Skeletal muscle satellite cell (primary cell): ENCODE results near the gene MAGI1.

Experiments used
- H3K27me3 ChIP-seq: 2 replicates; pipeline ENCODE4 v1.7.0; 2013; ENCODE audit warnings: low read length; ENCODE audit not compliant: control insufficient read depth, insufficient read depth
- H3K36me3 ChIP-seq: 2 replicates; pipeline ENCODE4 v1.7.0; 2013; ENCODE audit warnings: mild to moderate bottlenecking, control low read depth, low read length; ENCODE audit not compliant: insufficient read depth
- H3K4me1 ChIP-seq: 2 replicates; pipeline ENCODE4 v1.7.0; 2013; ENCODE audit warnings: low read length; ENCODE audit not compliant: control insufficient read depth, insufficient read depth
- H3K4me2 ChIP-seq: 2 replicates; pipeline ENCODE4 v1.7.0; 2013; ENCODE audit warnings: mild to moderate bottlenecking, low read length
- H3K4me3 ChIP-seq: 2 replicates; pipeline ENCODE4 v1.7.0; 2013; ENCODE audit warnings: low read length
- H3K9ac ChIP-seq: 2 replicates; pipeline ENCODE4 v1.7.0; 2013; ENCODE audit warnings: mild to moderate bottlenecking, low read depth, low read length, moderate library complexity
- H3K9me3 ChIP-seq: replicated peaks from 2 replicates; pipeline ENCODE4 v1.7.0; 2013; ENCODE audit warnings: mild to moderate bottlenecking, control low read depth, low read length

MAGI1 gene

GRCh38 chr3:66023229-66023628, 15.5 kb downstream of the MAGI1 start:
- Histone ChIP-seq H3K4me1 (peaks cover 10% of the 10 kb centered on the region), H3K9me3 (no peaks in the 10 kb centered on the region), H3K4me3 (no peak overlapping the region), H3K9ac (no peak overlapping the region), H3K4me2 (no peak overlapping the region), H3K36me3 (no peaks in the 10 kb centered on the region), H3K27me3 (no peaks in the 10 kb centered on the region)

- Histone ChIP-seq H3K9ac (no peak overlapping the region), H3K27me3 (no peaks in the 10 kb centered on the region)
Observed at GRCh38 chr3:66021731-66022131, 17.0 kb downstream of the MAGI1 start.

DNA sequence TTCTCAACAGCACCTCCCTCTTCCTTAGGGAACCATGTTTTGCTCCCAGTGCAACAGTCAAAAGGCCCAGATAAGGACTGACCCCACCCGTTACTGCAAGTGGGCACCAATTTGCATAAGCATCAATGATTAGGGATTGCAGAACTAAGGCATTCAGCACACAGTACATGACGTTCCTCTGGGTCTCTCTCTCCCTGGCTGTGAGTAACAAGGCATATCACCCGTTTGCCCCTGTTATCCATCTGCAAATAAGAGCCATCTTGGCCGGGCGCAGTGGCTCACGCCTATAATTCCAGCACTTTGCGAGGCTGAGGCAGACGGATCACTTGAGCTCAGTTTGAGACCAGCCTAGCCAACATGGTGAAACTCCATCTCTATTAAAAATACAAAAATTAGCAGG, 18.8 kb downstream of the MAGI1 start:
- no peak overlapping the region for H3K9ac ChIP-seq
- peaks cover 10% of the 10 kb centered on the region for H3K4me1 ChIP-seq
- no peaks in the 10 kb centered on the region for H3K27me3 ChIP-seq
- H3K9me3 ChIP-seq, result no peaks in the 10 kb centered on the region
- H3K36me3 ChIP-seq, result no peaks in the 10 kb centered on the region
- H3K4me2 ChIP-seq, result no peak overlapping the region
- no peak overlapping the region for H3K4me3 ChIP-seq

More at GRCh38 chr3:66021731-66022131, 17.0 kb downstream of the MAGI1 start:
- Histone ChIP-seq H3K4me3 (no peak overlapping the region), H3K9me3 (no peaks in the 10 kb centered on the region), H3K4me2 (peak overlapping the region; percentile 22), H3K4me1 (peaks cover 10% of the 10 kb centered on the region), H3K36me3 (no peaks in the 10 kb centered on the region)

DNA sequence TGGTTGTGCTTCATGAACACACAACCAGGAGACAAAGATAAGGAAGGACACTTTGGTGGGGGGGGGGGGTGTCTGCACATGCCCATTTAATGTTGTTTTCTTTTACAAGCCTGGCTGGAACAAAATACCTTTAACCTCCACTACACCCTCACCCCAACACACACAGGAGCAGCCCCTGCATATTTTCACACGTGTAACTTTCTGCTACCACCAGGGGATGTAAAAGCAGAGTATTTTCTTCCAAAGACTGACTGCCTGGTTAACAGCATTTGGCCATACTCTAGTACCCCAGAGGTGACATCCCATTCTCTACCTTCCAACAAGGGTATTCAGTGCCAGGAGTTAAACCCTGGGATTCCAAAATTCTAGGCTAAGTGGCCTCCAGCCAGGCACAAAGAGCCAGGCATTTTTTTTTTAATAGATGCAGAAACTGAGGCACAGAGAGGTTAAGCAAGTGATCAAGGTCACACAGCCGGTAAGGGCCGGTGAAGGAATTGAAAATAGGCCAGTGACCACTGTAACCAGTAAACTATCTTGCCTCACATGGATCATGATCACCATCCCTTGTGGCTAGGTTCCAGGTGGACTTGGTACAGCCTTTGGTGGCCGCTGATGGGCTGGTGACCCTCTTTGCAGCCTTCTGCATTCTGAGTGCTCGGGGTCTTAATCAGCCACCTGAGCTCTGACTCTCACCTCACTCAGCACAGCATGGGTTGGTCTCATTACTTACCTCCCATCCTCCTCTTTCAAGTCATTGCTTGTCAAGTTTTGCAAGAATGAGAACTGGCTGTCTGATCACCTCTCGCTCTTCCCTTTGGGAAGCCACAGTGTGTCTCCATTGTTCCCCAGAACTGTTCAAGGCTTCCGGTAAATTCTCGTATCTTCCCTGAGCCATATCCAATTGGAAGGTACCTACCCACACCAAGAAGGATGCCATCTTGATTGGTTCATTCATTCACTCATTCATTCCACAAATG, 20.4 kb downstream of the MAGI1 start:
- H3K4me2 ChIP-seq, result no peak overlapping the region
- no peaks in the 10 kb centered on the region for H3K9me3 ChIP-seq
- H3K36me3 ChIP-seq, result no peaks in the 10 kb centered on the region
- no peaks in the 10 kb centered on the region for H3K27me3 ChIP-seq
- no peak overlapping the region for H3K9ac ChIP-seq
- peaks cover 10% of the 10 kb centered on the region for H3K4me1 ChIP-seq
- no peak overlapping the region for H3K4me3 ChIP-seq

DNA sequence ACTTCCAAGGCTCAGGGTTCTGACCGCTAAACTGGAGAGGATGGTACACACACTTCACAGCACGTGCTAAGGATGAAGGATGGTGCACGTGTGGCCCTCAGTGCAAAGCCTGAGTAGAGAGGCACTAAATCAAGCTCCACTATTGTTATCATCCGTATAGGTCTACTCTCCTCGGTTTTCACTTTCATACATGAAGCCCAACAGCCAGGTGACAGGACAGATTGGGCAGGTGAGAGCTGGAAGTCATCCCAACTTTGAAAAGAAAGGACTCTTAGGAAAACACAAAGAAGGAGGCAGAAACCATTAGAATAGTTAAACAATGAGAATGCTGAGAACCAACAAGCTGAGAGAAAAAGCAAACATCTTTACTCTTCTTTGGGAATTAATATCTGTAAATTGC, 21.1 kb downstream of the MAGI1 start:
- Histone ChIP-seq H3K36me3 (no peaks in the 10 kb centered on the region), H3K9ac (no peak overlapping the region), H3K4me2 (no peak overlapping the region), H3K4me3 (no peak overlapping the region), H3K4me1 (peaks cover 10% of the 10 kb centered on the region), H3K27me3 (no peaks in the 10 kb centered on the region), H3K9me3 (no peaks in the 10 kb centered on the region)

DNA sequence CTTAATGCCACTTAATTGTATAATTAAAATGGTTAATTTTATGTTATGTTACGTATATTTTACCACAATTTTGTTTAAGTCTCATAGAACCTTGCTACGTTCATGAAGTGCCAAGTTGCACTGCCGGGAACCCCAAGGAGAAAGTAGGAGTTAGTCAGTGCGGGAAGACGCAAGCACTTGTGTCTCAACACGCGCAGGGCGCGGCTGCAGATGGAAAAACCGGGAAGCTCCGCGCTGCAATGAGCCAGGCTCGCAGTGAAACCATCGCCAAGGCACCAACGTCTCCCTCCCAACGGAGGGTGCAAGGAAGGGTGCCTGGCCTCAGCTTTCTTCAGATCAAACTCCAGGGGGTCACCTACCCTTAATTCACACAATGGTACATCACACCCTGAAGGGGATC, 21.6 kb downstream of the MAGI1 start:
- H3K36me3 ChIP-seq, result no peaks in the 10 kb centered on the region
- no peak overlapping the region for H3K9ac ChIP-seq
- no peak overlapping the region for H3K4me2 ChIP-seq

GRCh38 chr3:66015841-66016240, 22.9 kb downstream of the MAGI1 start:
- no peak overlapping the region for H3K4me2 ChIP-seq
- no peak overlapping the region for H3K4me3 ChIP-seq
- H3K9me3 ChIP-seq, result no peaks in the 10 kb centered on the region
- H3K36me3 ChIP-seq, result no peaks in the 10 kb centered on the region
- H3K4me1 ChIP-seq, result no peaks in the 10 kb centered on the region
- H3K27me3 ChIP-seq, result no peaks in the 10 kb centered on the region
- H3K9ac ChIP-seq, result no peak overlapping the region

More for the DNA sequence above, 21.6 kb downstream of the MAGI1 start:
- Histone ChIP-seq H3K9me3 (no peaks in the 10 kb centered on the region), H3K4me1 (peaks cover 10% of the 10 kb centered on the region), H3K4me3 (no peak overlapping the region), H3K27me3 (no peaks in the 10 kb centered on the region)

GRCh38 chr3:66014651-66015050, 24.1 kb downstream of the MAGI1 start:
- H3K36me3 ChIP-seq, result no peaks in the 10 kb centered on the region
- H3K9me3 ChIP-seq, result no peaks in the 10 kb centered on the region
- no peak overlapping the region for H3K9ac ChIP-seq
- no peak overlapping the region for H3K4me3 ChIP-seq
- H3K4me1 ChIP-seq, result peaks cover 3% of the 10 kb centered on the region
- H3K27me3 ChIP-seq, result no peaks in the 10 kb centered on the region
- no peak overlapping the region for H3K4me2 ChIP-seq

DNA sequence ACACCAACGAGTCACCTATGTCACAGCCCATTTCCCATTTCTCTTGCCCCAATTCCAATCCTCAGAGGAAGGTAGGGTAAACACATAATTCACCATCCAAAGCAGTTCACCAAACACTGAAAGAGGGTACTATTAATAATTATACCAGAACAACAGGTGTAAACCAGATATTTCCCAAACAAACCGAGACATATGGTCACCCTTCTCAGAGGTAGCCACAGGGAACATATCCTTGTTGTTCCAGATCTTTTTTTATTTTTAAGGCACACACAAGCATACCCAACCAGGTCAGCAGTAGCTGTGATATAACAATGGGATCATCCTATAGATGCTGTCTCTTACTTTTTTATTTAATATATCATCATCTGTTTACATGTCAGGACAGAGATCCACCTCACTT, 24.7 kb downstream of the MAGI1 start:
- H3K4me1 ChIP-seq, result peaks cover 3% of the 10 kb centered on the region
- H3K4me2 ChIP-seq, result no peak overlapping the region
- H3K36me3 ChIP-seq, result no peaks in the 10 kb centered on the region
- H3K9me3 ChIP-seq, result no peaks in the 10 kb centered on the region
- H3K4me3 ChIP-seq, result no peak overlapping the region
- no peak overlapping the region for H3K9ac ChIP-seq
- no peaks in the 10 kb centered on the region for H3K27me3 ChIP-seq

DNA sequence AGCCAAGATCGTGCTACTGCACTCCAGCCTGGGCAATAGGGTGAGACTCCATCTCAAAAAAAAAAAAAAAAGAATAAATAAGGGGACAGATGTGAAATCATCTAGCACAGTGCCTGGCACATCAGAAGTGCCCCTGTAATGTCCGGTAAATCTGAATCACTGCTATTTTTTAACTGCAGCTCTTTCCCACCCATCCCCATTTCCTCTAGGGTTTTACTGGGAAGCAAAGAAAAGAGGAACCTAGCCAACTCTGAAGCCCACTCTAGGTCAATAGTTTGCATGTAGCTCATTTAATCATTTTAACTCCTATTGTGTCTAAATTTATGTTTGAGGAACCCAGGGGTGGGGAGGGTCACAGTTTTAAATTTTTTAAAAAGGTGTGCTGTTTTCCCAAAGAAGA, 26.0 kb downstream of the MAGI1 start:
- H3K9ac ChIP-seq, result no peak overlapping the region
- peaks cover 3% of the 10 kb centered on the region for H3K4me1 ChIP-seq
- H3K9me3 ChIP-seq, result no peaks in the 10 kb centered on the region
- no peaks in the 10 kb centered on the region for H3K36me3 ChIP-seq
- H3K27me3 ChIP-seq, result no peaks in the 10 kb centered on the region
- no peak overlapping the region for H3K4me3 ChIP-seq
- no peak overlapping the region for H3K4me2 ChIP-seq

DNA sequence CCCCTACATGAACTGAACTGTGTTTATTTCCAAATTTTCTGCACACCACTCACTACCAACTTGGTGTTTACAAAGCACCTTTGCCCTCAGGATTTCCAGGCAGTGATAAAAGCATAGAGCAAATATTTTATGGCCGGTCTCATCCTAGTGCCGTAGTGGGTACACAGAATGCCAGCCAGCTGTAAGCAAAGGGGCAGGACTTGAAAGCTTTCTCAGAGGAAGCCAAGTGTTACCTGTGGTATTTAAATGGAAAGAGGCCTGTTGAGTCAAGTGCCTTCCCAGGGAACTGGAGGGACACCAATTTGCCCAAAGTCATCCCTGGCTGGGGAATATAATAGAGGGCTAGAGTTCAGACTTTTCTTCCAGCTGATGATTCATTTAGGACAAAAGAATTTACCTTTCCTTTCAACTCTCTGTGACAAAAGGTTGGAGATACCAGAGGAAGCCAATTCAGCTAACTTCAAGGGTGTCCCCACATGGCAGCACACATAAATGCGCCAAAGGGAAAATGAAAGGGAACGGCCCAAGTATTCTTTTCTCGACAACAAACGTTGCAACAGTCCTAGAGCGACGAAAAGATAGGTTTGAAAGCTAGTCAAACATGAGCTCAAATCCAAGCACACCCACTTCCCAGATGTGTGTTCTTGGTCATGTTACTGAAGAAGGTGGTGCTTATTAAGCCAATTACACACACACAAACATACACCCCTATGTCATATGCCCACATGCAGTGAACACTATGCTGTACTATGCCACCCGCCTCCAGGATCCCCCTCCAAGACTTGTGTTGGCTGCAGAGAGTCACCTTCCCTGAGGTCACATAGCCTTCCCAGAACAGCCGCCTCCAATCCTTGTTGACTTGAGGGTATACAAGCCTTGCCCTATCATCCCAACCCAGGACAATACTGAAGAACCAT, 27.7 kb downstream of the MAGI1 start:
- Histone ChIP-seq H3K27me3 (no peaks in the 10 kb centered on the region), H3K9me3 (no peaks in the 10 kb centered on the region), H3K4me1 (peaks cover 3% of the 10 kb centered on the region), H3K36me3 (no peaks in the 10 kb centered on the region), H3K4me3 (no peak overlapping the region), H3K9ac (no peak overlapping the region), H3K4me2 (no peak overlapping the region)
